ENCODE results near the gene TRAPPC2. TPM values are rescaled to one million over a fixed set of nuclear protein-coding genes. Genes with fewer than 3 reads are reported as not detected.

The TRAPPC2 gene
- total RNA-seq, 1 donor, result 23.5 TPM

DNA sequence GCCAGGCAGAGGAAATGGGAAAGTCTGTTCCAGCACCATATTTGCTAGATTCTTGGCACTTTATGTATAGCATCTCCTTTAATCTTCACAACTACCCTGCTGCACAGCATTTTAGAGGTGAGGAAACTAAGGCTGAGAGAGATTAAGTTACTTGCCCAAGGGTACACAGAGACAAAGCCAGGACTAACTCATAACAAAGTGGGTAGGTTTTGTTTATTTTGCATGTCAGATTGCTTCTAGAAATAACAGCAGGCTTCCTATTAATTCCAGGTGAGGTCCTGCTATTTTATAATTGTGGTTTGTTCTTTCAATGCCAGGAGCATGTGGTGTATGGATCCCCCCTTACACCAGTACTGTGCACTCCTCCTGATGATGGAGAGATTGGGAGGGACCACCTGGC, 66.5 kb downstream of the TRAPPC2 start:
- peaks cover 25% of the 10 kb centered on the region for H3K4me1 ChIP-seq (ENCODE audit: insufficient read depth, low read length)
- DNase-seq (ENCODE audit: insufficient read length, low spot score, missing footprints), result no peak
- H3K9me3 ChIP-seq (ENCODE audit: low read depth, low read length), result no peaks in the 10 kb centered on the region
- H3K4me2 ChIP-seq (ENCODE audit: insufficient read depth, low read length), result no peak overlapping the region
- no peaks in the 10 kb centered on the region for H4K20me1 ChIP-seq (ENCODE audit: insufficient read depth, low read length)
- H2AFZ ChIP-seq (ENCODE audit: low read length), result no peak overlapping the region
- H3K4me3 ChIP-seq (ENCODE audit: insufficient read depth, low read length), result no peak overlapping the region
- H3K79me2 ChIP-seq (ENCODE audit: insufficient read depth, low read length), result no peaks in the 10 kb centered on the region
- no peaks in the 10 kb centered on the region for H3K36me3 ChIP-seq (ENCODE audit: insufficient read depth, low read length)
- TF ChIP-seq, protein P1, sequence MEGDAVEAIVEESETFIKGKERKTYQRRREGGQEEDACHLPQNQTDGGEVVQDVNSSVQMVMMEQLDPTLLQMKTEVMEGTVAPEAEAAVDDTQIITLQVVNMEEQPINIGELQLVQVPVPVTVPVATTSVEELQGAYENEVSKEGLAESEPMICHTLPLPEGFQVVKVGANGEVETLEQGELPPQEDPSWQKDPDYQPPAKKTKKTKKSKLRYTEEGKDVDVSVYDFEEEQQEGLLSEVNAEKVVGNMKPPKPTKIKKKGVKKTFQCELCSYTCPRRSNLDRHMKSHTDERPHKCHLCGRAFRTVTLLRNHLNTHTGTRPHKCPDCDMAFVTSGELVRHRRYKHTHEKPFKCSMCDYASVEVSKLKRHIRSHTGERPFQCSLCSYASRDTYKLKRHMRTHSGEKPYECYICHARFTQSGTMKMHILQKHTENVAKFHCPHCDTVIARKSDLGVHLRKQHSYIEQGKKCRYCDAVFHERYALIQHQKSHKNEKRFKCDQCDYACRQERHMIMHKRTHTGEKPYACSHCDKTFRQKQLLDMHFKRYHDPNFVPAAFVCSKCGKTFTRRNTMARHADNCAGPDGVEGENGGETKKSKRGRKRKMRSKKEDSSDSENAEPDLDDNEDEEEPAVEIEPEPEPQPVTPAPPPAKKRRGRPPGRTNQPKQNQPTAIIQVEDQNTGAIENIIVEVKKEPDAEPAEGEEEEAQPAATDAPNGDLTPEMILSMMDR (IDR thresholded peaks at IDR 0.05; ENCODE audit: extremely low read depth, low read depth, low read length), result no peak
- no peaks in the 10 kb centered on the region for H3K27me3 ChIP-seq (ENCODE audit: insufficient read depth, low read length)
- H3K27ac ChIP-seq (ENCODE audit: low read depth, low read length), result no peak overlapping the region

DNA sequence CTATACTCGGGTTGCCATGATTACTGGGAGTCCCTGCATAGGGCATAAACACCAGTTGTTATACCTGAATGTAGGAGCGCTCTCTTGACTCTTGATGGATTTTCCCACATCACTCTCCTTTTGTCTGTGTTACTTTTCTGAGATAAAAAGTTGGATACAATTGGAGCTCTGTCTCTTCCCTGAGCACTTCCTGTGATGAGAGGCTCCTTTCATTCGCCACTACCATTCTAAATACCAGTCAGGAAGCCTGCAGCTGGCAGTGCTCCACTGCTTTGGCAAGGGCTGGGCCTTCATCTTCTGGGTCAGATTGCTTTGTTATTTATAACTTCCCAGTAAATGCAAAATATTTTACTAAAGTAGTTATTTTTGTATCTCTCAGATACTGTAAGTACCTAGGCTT, 67.6 kb downstream of the TRAPPC2 start:
- peak; percentile 1 for DNase-seq (ENCODE audit: insufficient read length, low spot score, missing footprints)
- Histone ChIP-seq H4K20me1 (ENCODE audit: insufficient read depth, low read length) (no peaks in the 10 kb centered on the region), H3K27ac (ENCODE audit: low read depth, low read length) (no peak overlapping the region), H2AFZ (ENCODE audit: low read length) (no peak overlapping the region), H3K4me2 (ENCODE audit: insufficient read depth, low read length) (no peak overlapping the region), H3K36me3 (ENCODE audit: insufficient read depth, low read length) (no peaks in the 10 kb centered on the region), H3K9me3 (ENCODE audit: low read depth, low read length) (no peaks in the 10 kb centered on the region), H3K4me1 (ENCODE audit: insufficient read depth, low read length) (peaks cover 34% of the 10 kb centered on the region), H3K4me3 (ENCODE audit: insufficient read depth, low read length) (no peak overlapping the region), H3K79me2 (ENCODE audit: insufficient read depth, low read length) (no peaks in the 10 kb centered on the region), H3K27me3 (ENCODE audit: insufficient read depth, low read length) (no peaks in the 10 kb centered on the region)
- TF ChIP-seq, protein P1 (IDR thresholded peaks at IDR 0.05; ENCODE audit: extremely low read depth, low read depth, low read length), result no peak

DNA sequence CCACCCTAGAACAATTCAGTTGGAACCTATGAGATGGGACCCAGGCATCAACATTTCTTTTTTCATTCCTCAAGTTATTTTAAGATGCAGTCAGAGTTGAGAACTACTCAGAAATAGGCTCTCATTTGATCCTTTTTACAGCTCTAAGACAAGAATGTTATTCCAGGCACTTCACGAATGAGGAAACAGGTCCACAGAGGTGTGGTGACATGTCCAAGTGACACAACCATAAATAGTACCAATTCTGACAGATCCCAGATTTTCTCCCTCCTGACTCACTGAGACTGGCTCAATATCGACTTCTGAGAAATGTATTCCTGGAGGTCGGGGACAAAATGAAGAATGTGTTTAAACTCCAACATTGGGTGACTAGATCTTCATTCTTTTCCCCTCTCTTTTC, 70.4 kb downstream of the TRAPPC2 start:
- H3K27ac ChIP-seq (ENCODE audit: low read depth, low read length), result peak overlapping the region; percentile 47
- TF ChIP-seq, protein P1 (IDR thresholded peaks at IDR 0.05; ENCODE audit: extremely low read depth, low read depth, low read length), result no peak
- no peaks in the 10 kb centered on the region for H3K79me2 ChIP-seq (ENCODE audit: insufficient read depth, low read length)
- no peak overlapping the region for H3K4me3 ChIP-seq (ENCODE audit: insufficient read depth, low read length)
- H4K20me1 ChIP-seq (ENCODE audit: insufficient read depth, low read length), result no peaks in the 10 kb centered on the region
- no peaks in the 10 kb centered on the region for H3K36me3 ChIP-seq (ENCODE audit: insufficient read depth, low read length)
- DNase-seq (ENCODE audit: insufficient read length, low spot score, missing footprints), result no peak
- no peaks in the 10 kb centered on the region for H3K27me3 ChIP-seq (ENCODE audit: insufficient read depth, low read length)
- no peak overlapping the region for H2AFZ ChIP-seq (ENCODE audit: low read length)
- H3K9me3 ChIP-seq (ENCODE audit: low read depth, low read length), result no peaks in the 10 kb centered on the region
- H3K4me2 ChIP-seq (ENCODE audit: insufficient read depth, low read length), result no peak overlapping the region
- peaks cover 32% of the 10 kb centered on the region for H3K4me1 ChIP-seq (ENCODE audit: insufficient read depth, low read length)

DNA sequence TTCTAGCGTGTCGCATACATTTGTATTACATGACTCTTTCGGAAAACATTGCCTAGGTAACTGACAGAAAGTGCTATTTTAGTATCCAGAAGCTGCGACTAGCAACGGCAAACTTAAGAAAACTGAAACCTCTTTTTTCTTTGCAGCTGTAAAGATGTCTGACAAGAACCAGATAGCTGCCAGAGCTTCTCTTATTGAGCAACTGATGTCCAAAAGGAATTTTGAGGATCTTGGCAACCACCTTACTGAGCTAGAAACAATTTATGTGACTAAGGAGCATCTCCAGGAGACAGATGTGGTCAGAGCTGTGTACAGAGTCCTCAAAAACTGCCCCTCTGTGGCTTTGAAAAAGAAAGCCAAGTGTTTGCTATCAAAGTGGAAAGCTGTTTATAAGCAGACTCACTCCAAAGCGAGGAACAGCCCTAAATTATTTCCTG, 72.0 kb downstream of the TRAPPC2 start:
- Histone ChIP-seq H2AFZ (ENCODE audit: low read length) (peak overlapping the region; percentile 16), H3K4me2 (ENCODE audit: insufficient read depth, low read length) (peak overlapping the region; percentile 63), H3K4me3 (ENCODE audit: insufficient read depth, low read length) (peak overlapping the region; percentile 43), H3K4me1 (ENCODE audit: insufficient read depth, low read length) (peaks cover 32% of the 10 kb centered on the region), H3K79me2 (ENCODE audit: insufficient read depth, low read length) (no peaks in the 10 kb centered on the region), H3K36me3 (ENCODE audit: insufficient read depth, low read length) (no peaks in the 10 kb centered on the region), H3K27ac (ENCODE audit: low read depth, low read length) (peak overlapping the region; percentile 48), H4K20me1 (ENCODE audit: insufficient read depth, low read length) (no peaks in the 10 kb centered on the region), H3K9me3 (ENCODE audit: low read depth, low read length) (no peaks in the 10 kb centered on the region), H3K27me3 (ENCODE audit: insufficient read depth, low read length) (no peaks in the 10 kb centered on the region)
- TF ChIP-seq, protein P1 (IDR thresholded peaks at IDR 0.05; ENCODE audit: extremely low read depth, low read depth, low read length), result no peak
- DNase-seq (ENCODE audit: insufficient read length, low spot score, missing footprints), result peak; percentile 41

Other genes starting within 250 kb of the TRAPPC2 start
- under 0.01 and 0.29 TPM in 2 replicates for gene EGFL6, start 165.0 kb downstream of the TRAPPC2 start, total RNA-seq
- 6.2 and 6.5 TPM in 2 replicates for gene TCEANC, start 81.5 kb downstream of the TRAPPC2 start, total RNA-seq
- 58.9 and 63.0 TPM in 2 replicates for gene RAB9A, start 45.5 kb downstream of the TRAPPC2 start, total RNA-seq
- gene OFD1, start 128 bp upstream of the TRAPPC2 start, total RNA-seq, result 15.9 and 19.2 TPM in 2 replicates
- 1.1 and 1.8 TPM in 2 replicates for gene GPM6B, start 82.5 kb upstream of the TRAPPC2 start, total RNA-seq